ENCODE data around the gene SMPD3. TPM values are rescaled to one million over a fixed set of nuclear protein-coding genes. Genes with fewer than 3 reads are reported as not detected.

The SMPD3 gene
- polyA plus RNA-seq, 4 donors: 1.1 to 2.4 (median 1.7) TPM

GRCh38 chr16:68444056-68444657 lies 4.2 kb downstream of the SMPD3 start:
- DNase-seq (ENCODE audit: low read depth in 4 of 4, low spot score in 2 of 4): peak; percentile 43 to 70 (median 48)

- DNase-seq (ENCODE audit: low read depth in 4 of 4, low spot score in 2 of 4): no peak
Measured at GRCh38 chr16:68436581-68436980, 11.7 kb downstream of the SMPD3 start.

GRCh38 chr16:68434624-68435210 lies 13.6 kb downstream of the SMPD3 start:
- DNase-seq (ENCODE audit: low read depth in 4 of 4, low spot score in 2 of 4): no peak

GRCh38 chr16:68433316-68433715 lies 15.0 kb downstream of the SMPD3 start:
- DNase-seq (ENCODE audit: low read depth in 4 of 4, low spot score in 2 of 4): no peak

- no peak for DNase-seq (ENCODE audit: low read depth in 4 of 4, low spot score in 2 of 4)
Measured at GRCh38 chr16:68432701-68433100, 15.6 kb downstream of the SMPD3 start.

GRCh38 chr16:68429076-68429854 lies 19.0 kb downstream of the SMPD3 start:
- no peak for DNase-seq (ENCODE audit: low read depth in 4 of 4, low spot score in 2 of 4)

- no peak for DNase-seq (ENCODE audit: low read depth in 4 of 4, low spot score in 2 of 4)
Measured at GRCh38 chr16:68427649-68428303, 20.5 kb downstream of the SMPD3 start.

GRCh38 chr16:68426347-68426652 lies 22.0 kb downstream of the SMPD3 start:
- DNase-seq (ENCODE audit: low read depth in 4 of 4, low spot score in 2 of 4): no peak

GRCh38 chr16:68425498-68426346 lies 22.6 kb downstream of the SMPD3 start:
- DNase-seq (ENCODE audit: low read depth in 4 of 4, low spot score in 2 of 4): no peak

- DNase-seq (ENCODE audit: low read depth in 4 of 4, low spot score in 2 of 4): no peak
Measured at GRCh38 chr16:68423771-68424170, 24.5 kb downstream of the SMPD3 start.

- DNase-seq (ENCODE audit: low read depth in 4 of 4, low spot score in 2 of 4): no peak
Measured at GRCh38 chr16:68422396-68422960, 25.8 kb downstream of the SMPD3 start.

GRCh38 chr16:68421076-68421475 lies 27.2 kb downstream of the SMPD3 start:
- no peak for DNase-seq (ENCODE audit: low read depth in 4 of 4, low spot score in 2 of 4)

GRCh38 chr16:68420366-68420942 lies 27.9 kb downstream of the SMPD3 start:
- no peak for DNase-seq (ENCODE audit: low read depth in 4 of 4, low spot score in 2 of 4)

GRCh38 chr16:68417711-68418301 lies 30.5 kb downstream of the SMPD3 start:
- no peak for DNase-seq (ENCODE audit: low read depth in 4 of 4, low spot score in 2 of 4)

GRCh38 chr16:68416057-68417046 lies 32.0 kb downstream of the SMPD3 start:
- no peak for DNase-seq (ENCODE audit: low read depth in 4 of 4, low spot score in 2 of 4)

- no peak for DNase-seq (ENCODE audit: low read depth in 4 of 4, low spot score in 2 of 4)
Measured at GRCh38 chr16:68414581-68414980, 33.7 kb downstream of the SMPD3 start.

GRCh38 chr16:68412061-68412460 lies 36.2 kb downstream of the SMPD3 start:
- DNase-seq (ENCODE audit: low read depth in 4 of 4, low spot score in 2 of 4): no peak

- no peak for DNase-seq (ENCODE audit: low read depth in 4 of 4, low spot score in 2 of 4)
Measured at GRCh38 chr16:68411086-68411485, 37.2 kb downstream of the SMPD3 start.

Data from left renal cortex interstitium (tissue), 4 donors.